H9 (cell line): ENCODE measurements around the gene UEVLD. TPM values are rescaled to one million over a fixed set of nuclear protein-coding genes. Genes with fewer than 3 reads are reported as not detected.

Source experiments
- DNase-seq: peaks from one replicate; pipeline ENCODE4 v3.0.0-alpha.2; 2017
- H2AFZ ChIP-seq: one replicate; pipeline ENCODE4 v1.6.1; 2013; ENCODE audit warnings: mild to moderate bottlenecking, low read length, control low read depth, moderate library complexity
- H2AK5ac ChIP-seq: 2 replicates; pipeline ENCODE4 v1.6.1; 2013; ENCODE audit warnings: low read length, control low read depth, mixed read lengths; ENCODE audit not compliant: insufficient read length
- H2BK120ac ChIP-seq: one replicate; pipeline ENCODE4 v1.6.1; 2013; ENCODE audit warnings: low read depth, mild to moderate bottlenecking, low read length, control low read depth, inconsistent platforms; ENCODE audit not compliant: poor library complexity, severe bottlenecking
- H2BK12ac ChIP-seq: 2 replicates; pipeline ENCODE4 v1.6.1; 2013; ENCODE audit warnings: low read length, control low read depth, mixed read lengths, low read depth; ENCODE audit not compliant: insufficient read length
- H2BK15ac ChIP-seq: 2 replicates; pipeline ENCODE4 v1.6.1; 2013; ENCODE audit warnings: low read depth, low read length, control low read depth
- H2BK20ac ChIP-seq: one replicate; pipeline ENCODE4 v1.6.1; 2013; ENCODE audit warnings: low read depth, mild to moderate bottlenecking, low read length, control low read depth, inconsistent platforms; ENCODE audit not compliant: poor library complexity, severe bottlenecking
- H2BK5ac ChIP-seq: 2 replicates; pipeline ENCODE4 v1.6.1; 2013; ENCODE audit warnings: low read length, control low read depth, mixed read lengths; ENCODE audit not compliant: insufficient read length
- H3K14ac ChIP-seq: 2 replicates; pipeline ENCODE4 v1.6.1; 2013; ENCODE audit warnings: low read length, control low read depth; ENCODE audit not compliant: insufficient read depth
- H3K18ac ChIP-seq: 2 replicates; pipeline ENCODE4 v1.6.1; 2013; ENCODE audit warnings: low read depth, mild to moderate bottlenecking, mixed read lengths, low read length, control low read depth; ENCODE audit not compliant: insufficient read length
- H3K23ac ChIP-seq: 2 replicates; pipeline ENCODE4 v1.6.1; 2013; ENCODE audit warnings: low read length, control low read depth, mixed read lengths, low read depth; ENCODE audit not compliant: insufficient read length
- H3K23me2 ChIP-seq: 2 replicates; pipeline ENCODE4 v1.6.1; 2013; ENCODE audit warnings: low read depth, mild to moderate bottlenecking, mixed read lengths, low read length, control low read depth; ENCODE audit not compliant: insufficient read length, poor library complexity, severe bottlenecking
- H3K27ac ChIP-seq: 2 replicates; pipeline ENCODE4 v1.5.1; 2013; ENCODE audit warnings: low read length, control low read depth, mixed read lengths, low read depth; ENCODE audit not compliant: insufficient read length
- H3K27me3 ChIP-seq: 2 replicates; pipeline ENCODE4 v1.6.1; 2013; ENCODE audit warnings: low read length, control low read depth, inconsistent platforms; ENCODE audit not compliant: insufficient read depth
- H3K4ac ChIP-seq: 2 replicates; pipeline ENCODE4 v1.6.1; 2013; ENCODE audit warnings: low read depth, mild to moderate bottlenecking, control low read depth, inconsistent platforms, low read length, moderate library complexity
- H3K4me1 ChIP-seq: 2 replicates; pipeline ENCODE4 v1.6.1; 2013; ENCODE audit warnings: low read length, control low read depth, inconsistent platforms; ENCODE audit not compliant: insufficient read depth
- H3K4me2 ChIP-seq: 2 replicates; pipeline ENCODE4 v1.6.1; 2013; ENCODE audit warnings: low read length, control low read depth, mixed read lengths; ENCODE audit not compliant: insufficient read length, insufficient read depth
- H3K56ac ChIP-seq: 2 replicates; pipeline ENCODE4 v1.6.1; 2013; ENCODE audit warnings: low read depth, mild to moderate bottlenecking, mixed read lengths, low read length, control low read depth; ENCODE audit not compliant: insufficient read length
- H3K79me1 ChIP-seq: 2 replicates; pipeline ENCODE4 v1.6.1; 2013; ENCODE audit warnings: low read depth, mild to moderate bottlenecking, moderate library complexity, low read length, control low read depth, inconsistent platforms; ENCODE audit not compliant: insufficient read depth, poor library complexity, severe bottlenecking
- H3K79me2 ChIP-seq: 2 replicates; pipeline ENCODE4 v1.6.1; 2013; ENCODE audit warnings: low read length, control low read depth, inconsistent platforms; ENCODE audit not compliant: insufficient read depth
- H3K9ac ChIP-seq: 2 replicates; pipeline ENCODE4 v1.6.1; 2013; ENCODE audit warnings: low read length, control low read depth, mixed read lengths; ENCODE audit not compliant: insufficient read length; ENCODE audit errors: extremely low read depth
- H3K9me3 ChIP-seq: one replicate; pipeline ENCODE4 v1.6.1; 2013; ENCODE audit warnings: low read depth, low read length, inconsistent platforms; ENCODE audit not compliant: control insufficient read depth
- H3T11ph ChIP-seq: one replicate; pipeline ENCODE4 v1.6.1; 2013; ENCODE audit warnings: mild to moderate bottlenecking, low read length, control low read depth, inconsistent platforms
- H4K20me1 ChIP-seq: one replicate; pipeline ENCODE4 v1.6.1; 2013; ENCODE audit not compliant: control insufficient read depth, insufficient read length, insufficient read depth
- H4K5ac ChIP-seq: 2 replicates; pipeline ENCODE4 v1.6.1; 2013; ENCODE audit warnings: low read depth, mild to moderate bottlenecking, mixed read lengths, low read length, control low read depth; ENCODE audit not compliant: insufficient read length
- H4K8ac ChIP-seq: replicated peaks from 2 replicates; pipeline ENCODE4 v1.6.1; 2013; ENCODE audit warnings: low read length, control low read depth, mixed read lengths, low read depth; ENCODE audit not compliant: insufficient read length
- H4K91ac ChIP-seq: 2 replicates; pipeline ENCODE4 v1.6.1; 2013; ENCODE audit warnings: low read depth, mild to moderate bottlenecking, moderate library complexity, mixed read lengths, low read length, control low read depth; ENCODE audit not compliant: insufficient read length
- H3K27ac Mint-ChIP-seq, 3 experiments: 2 replicates in 2 of 3; 3 replicates in 1 of 3; pipeline ENCODE4 v1.8.0; 2020 to 2021; ENCODE audit warnings: mixed read lengths in 3 of 3, mild to moderate bottlenecking in 1 of 3, moderate library complexity in 1 of 3
- H3K27me3 Mint-ChIP-seq: 2 replicates; pipeline ENCODE4 v1.8.0; 2021; ENCODE audit warnings: low read depth, mild to moderate bottlenecking, moderate library complexity, mixed read lengths
- H3K36me3 Mint-ChIP-seq, 3 experiments: 2 replicates in 2 of 3; 3 replicates in 1 of 3; pipeline ENCODE4 v1.8.0; 2020 to 2021; ENCODE audit warnings: low read depth in 3 of 3, mixed read lengths in 3 of 3; ENCODE audit not compliant: insufficient read depth in 1 of 3
- H3K4me1 Mint-ChIP-seq, 2 experiments: 2 replicates each; pipeline ENCODE4 v1.8.0; 2020; ENCODE audit warnings: mixed read lengths in 2 of 2
- H3K4me3 Mint-ChIP-seq, 2 experiments: 2 replicates in 1 of 2; 3 replicates in 1 of 2; pipeline ENCODE4 v1.8.0; 2020 to 2021; ENCODE audit warnings: mild to moderate bottlenecking in 2 of 2, mixed read lengths in 2 of 2, moderate library complexity in 1 of 2
- H3K9me3 Mint-ChIP-seq, 2 experiments: 2 replicates in 1 of 2; 3 replicates in 1 of 2; pipeline ENCODE4 v1.8.0; 2020; ENCODE audit warnings: mild to moderate bottlenecking in 2 of 2, mixed read lengths in 2 of 2, moderate library complexity in 1 of 2
- WGBS: extraction: QIAGEN DNeasy Blood & Tissue Kit; methylation state at CpG from one replicate; pipeline ENCODE4 v1.1.7; 2013; ENCODE audit warnings: missing lambda C conversion rate, low lambda C conversion rate, mixed read lengths; ENCODE audit not compliant: insufficient read length; ENCODE audit errors: extremely low coverage; 5-methylcytosine and 5-hydroxymethylcytosine counted together
- total RNA-seq: library from RNA; stranded (reverse); gene quantifications from 2 replicates; pipeline ENCODE4 v1.2.1, GENCODE V29; 2021
- TF ChIP-seq, protein P1 (sequence below): fragments of 200-600 bp; sonication (generic); conservative IDR thresholded peaks from 3 replicates; pipeline ENCODE4 v1.8.0; 2021; ENCODE audit warnings: antibody characterized with exemption, mild to moderate bottlenecking

UEVLD gene
- total RNA-seq, 1 experiment from 2014 or later, result 7.9 TPM

GRCh38 chr11:18493310-18493709, 95.2 kb downstream of the UEVLD start:
- Histone ChIP-seq H3K14ac (no peak overlapping the region), H3K4ac (no peak overlapping the region), H2BK12ac (no peak overlapping the region), H3K18ac (no peak overlapping the region), H3K56ac (no peak overlapping the region), H2AK5ac (no peak overlapping the region), H3K79me1 (no peaks in the 10 kb centered on the region), H3K4me1 (no peaks in the 10 kb centered on the region), H2AFZ (no peak overlapping the region), H4K8ac (no peak overlapping the region), H2BK20ac (no peak overlapping the region), H3K4me2 (no peak overlapping the region), H2BK15ac (no peak overlapping the region), H3K23me2 (no peaks in the 10 kb centered on the region), H3K27ac (no peak overlapping the region), H3K27me3 (no peaks in the 10 kb centered on the region), H2BK5ac (no peak overlapping the region), H4K20me1 (no peaks in the 10 kb centered on the region), H2BK120ac (no peak overlapping the region), H4K5ac (no peak overlapping the region), H3T11ph (no peak overlapping the region), H3K9ac (no peak overlapping the region), H3K23ac (no peak overlapping the region), H4K91ac (no peak overlapping the region), H3K9me3 (no peaks in the 10 kb centered on the region), H3K79me2 (no peaks in the 10 kb centered on the region)
- Mint-ChIP-seq H3K4me3 (no peak overlapping the region), H3K27ac (no peak overlapping the region), H3K27me3 (no peaks in the 10 kb centered on the region), H3K9me3 (no peaks in the 10 kb centered on the region), H3K4me1 (no peaks in the 10 kb centered on the region), H3K36me3 (peaks cover 3 to 39% (median 22%) of the 10 kb centered on the region in 3 experiments; a peak in 6 of 7 replicates)
- TF ChIP-seq, protein P1, sequence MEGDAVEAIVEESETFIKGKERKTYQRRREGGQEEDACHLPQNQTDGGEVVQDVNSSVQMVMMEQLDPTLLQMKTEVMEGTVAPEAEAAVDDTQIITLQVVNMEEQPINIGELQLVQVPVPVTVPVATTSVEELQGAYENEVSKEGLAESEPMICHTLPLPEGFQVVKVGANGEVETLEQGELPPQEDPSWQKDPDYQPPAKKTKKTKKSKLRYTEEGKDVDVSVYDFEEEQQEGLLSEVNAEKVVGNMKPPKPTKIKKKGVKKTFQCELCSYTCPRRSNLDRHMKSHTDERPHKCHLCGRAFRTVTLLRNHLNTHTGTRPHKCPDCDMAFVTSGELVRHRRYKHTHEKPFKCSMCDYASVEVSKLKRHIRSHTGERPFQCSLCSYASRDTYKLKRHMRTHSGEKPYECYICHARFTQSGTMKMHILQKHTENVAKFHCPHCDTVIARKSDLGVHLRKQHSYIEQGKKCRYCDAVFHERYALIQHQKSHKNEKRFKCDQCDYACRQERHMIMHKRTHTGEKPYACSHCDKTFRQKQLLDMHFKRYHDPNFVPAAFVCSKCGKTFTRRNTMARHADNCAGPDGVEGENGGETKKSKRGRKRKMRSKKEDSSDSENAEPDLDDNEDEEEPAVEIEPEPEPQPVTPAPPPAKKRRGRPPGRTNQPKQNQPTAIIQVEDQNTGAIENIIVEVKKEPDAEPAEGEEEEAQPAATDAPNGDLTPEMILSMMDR, result no peak
- DNase-seq, result no peak
- no CpG with 5 or more reads among the region's 4 CpGs for WGBS
